Fibroblast of the aortic adventitia (primary cell): ENCODE measurements around the gene SLC35F1. TPM values are rescaled to one million over a fixed set of nuclear protein-coding genes. Genes with fewer than 3 reads are reported as not detected.
A peak's percentile ranks its signal among the peaks of the same experiment; 100 is the strongest.

Source experiments
- DNase-seq: peaks from one replicate; pipeline ENCODE4 v3.0.0-alpha.2; 2010; ENCODE audit warnings: low read depth
- H3K4me3 ChIP-seq: 2 replicates; pipeline ENCODE4 v1.5.1; 2011; ENCODE audit warnings: low read depth, mild to moderate bottlenecking, control low read depth, low read length, moderate library complexity
- CTCF ChIP-seq: IDR thresholded peaks from 2 replicates; pipeline ENCODE4 v1.5.1; 2011; ENCODE audit warnings: mild to moderate bottlenecking, low read length, control low read depth, inconsistent platforms; ENCODE audit not compliant: insufficient read depth
- total RNA-seq: library from RNA; depleted of rRNA; stranded (reverse); fragments of >200 nt; gene quantifications from 2 replicates; pipeline ENCODE4 v1.2.3, GENCODE V29; 2012; ENCODE audit warnings: low replicate concordance

SLC35F1 gene
- total RNA-seq, 1 donor: not detected

GRCh38 chr6:117976030-117976651 lies 69.1 kb downstream of the SLC35F1 start:
- peak; percentile 54 for TF ChIP-seq CTCF
- H3K4me3 ChIP-seq: no peak overlapping the region
- peak; percentile 46 for DNase-seq

GRCh38 chr6:117985916-117986315 lies 78.9 kb downstream of the SLC35F1 start:
- no peak overlapping the region for H3K4me3 ChIP-seq
- no peak for TF ChIP-seq CTCF
- no peak for DNase-seq

- DNase-seq: no peak
- H3K4me3 ChIP-seq: no peak overlapping the region
- no peak for TF ChIP-seq CTCF
These were observed 79.3 kb downstream of the SLC35F1 start for GRCh38 chr6:117986396-117986795.

GRCh38 chr6:117989086-117989485 lies 82.0 kb downstream of the SLC35F1 start:
- no peak for TF ChIP-seq CTCF

GRCh38 chr6:117990151-117990550 lies 83.1 kb downstream of the SLC35F1 start:
- H3K4me3 ChIP-seq: no peak overlapping the region
- no peak for DNase-seq
- no peak for TF ChIP-seq CTCF

More at GRCh38 chr6:117989086-117989485, 82.0 kb downstream of the SLC35F1 start:
- no peak for DNase-seq
- no peak overlapping the region for H3K4me3 ChIP-seq

- no peak for DNase-seq
- no peak overlapping the region for H3K4me3 ChIP-seq
- no peak for TF ChIP-seq CTCF
These were observed 85.8 kb downstream of the SLC35F1 start for GRCh38 chr6:117992856-117993255.

GRCh38 chr6:118012944-118013343 lies 105.9 kb downstream of the SLC35F1 start:
- no peak for TF ChIP-seq CTCF
- no peak for DNase-seq
- no peak overlapping the region for H3K4me3 ChIP-seq
